ENCODE measurements around the gene A4GNT.
"Not testable (repeated sequence)": the region's sequence is repeated elsewhere in the genome, so short reads cannot be mapped to it uniquely, and the experiment has no call there.

A4GNT gene

DNA sequence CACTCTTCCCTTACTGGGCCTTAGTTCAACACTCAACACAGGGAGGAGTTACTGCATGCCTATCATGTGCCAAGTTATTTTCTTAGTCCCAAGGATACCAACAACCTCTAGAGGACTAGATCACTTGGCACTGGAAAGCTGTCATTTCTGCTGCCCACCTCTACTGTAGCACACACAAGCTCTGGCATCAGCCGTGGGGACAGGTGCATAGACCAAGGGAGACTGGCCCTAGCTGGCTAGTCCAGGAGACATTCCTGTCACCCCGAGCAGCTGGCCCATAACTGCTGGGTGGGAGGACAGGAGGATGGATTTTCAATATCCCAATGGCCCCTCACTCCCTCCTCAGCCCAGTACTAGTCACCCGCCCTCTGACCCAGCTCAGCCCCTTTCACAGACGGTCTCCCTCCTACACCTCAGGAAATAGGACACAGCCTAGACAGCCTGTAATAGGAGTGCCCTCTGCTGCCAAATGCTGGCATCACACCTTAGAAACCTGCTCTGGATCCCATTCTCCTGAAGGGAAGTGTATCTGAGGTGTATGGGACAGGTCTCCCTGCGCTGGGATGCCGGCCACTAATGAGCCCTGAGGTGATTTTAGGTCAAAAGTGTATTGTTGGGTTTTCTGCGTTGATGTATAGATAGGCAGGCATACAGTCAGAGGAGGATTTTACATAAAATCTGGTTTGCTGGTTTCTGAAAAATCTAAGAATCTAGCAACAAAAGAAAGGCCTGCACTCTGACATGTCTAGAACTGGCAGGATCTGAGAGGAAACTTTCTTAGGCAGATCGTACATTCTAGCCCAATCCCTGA, 13.4 kb downstream of the A4GNT start:
- Histone ChIP-seq H3K9ac (ENCODE audit: low read depth, low read length) (no peak overlapping the region), H3K9me3 (ENCODE audit: control insufficient read depth, insufficient read depth, low read length) (no peaks in the 10 kb centered on the region), H3K36me3 (ENCODE audit: control insufficient read depth, insufficient read depth, low read length) (no peaks in the 10 kb centered on the region), H3K27me3 (ENCODE audit: control insufficient read depth, insufficient read depth, low read length) (0 out of 2 replicates have a peak, but pooled peaks cover 3% of the 10 kb centered on the region), H3K4me1 (ENCODE audit: control insufficient read depth, insufficient read depth, low read length) (peaks cover 15% of the 10 kb centered on the region), H3K27ac (ENCODE audit: low read depth, low read length) (no peak overlapping the region), H3K4me3 (ENCODE audit: low read depth, low read length) (no peak overlapping the region)

DNA sequence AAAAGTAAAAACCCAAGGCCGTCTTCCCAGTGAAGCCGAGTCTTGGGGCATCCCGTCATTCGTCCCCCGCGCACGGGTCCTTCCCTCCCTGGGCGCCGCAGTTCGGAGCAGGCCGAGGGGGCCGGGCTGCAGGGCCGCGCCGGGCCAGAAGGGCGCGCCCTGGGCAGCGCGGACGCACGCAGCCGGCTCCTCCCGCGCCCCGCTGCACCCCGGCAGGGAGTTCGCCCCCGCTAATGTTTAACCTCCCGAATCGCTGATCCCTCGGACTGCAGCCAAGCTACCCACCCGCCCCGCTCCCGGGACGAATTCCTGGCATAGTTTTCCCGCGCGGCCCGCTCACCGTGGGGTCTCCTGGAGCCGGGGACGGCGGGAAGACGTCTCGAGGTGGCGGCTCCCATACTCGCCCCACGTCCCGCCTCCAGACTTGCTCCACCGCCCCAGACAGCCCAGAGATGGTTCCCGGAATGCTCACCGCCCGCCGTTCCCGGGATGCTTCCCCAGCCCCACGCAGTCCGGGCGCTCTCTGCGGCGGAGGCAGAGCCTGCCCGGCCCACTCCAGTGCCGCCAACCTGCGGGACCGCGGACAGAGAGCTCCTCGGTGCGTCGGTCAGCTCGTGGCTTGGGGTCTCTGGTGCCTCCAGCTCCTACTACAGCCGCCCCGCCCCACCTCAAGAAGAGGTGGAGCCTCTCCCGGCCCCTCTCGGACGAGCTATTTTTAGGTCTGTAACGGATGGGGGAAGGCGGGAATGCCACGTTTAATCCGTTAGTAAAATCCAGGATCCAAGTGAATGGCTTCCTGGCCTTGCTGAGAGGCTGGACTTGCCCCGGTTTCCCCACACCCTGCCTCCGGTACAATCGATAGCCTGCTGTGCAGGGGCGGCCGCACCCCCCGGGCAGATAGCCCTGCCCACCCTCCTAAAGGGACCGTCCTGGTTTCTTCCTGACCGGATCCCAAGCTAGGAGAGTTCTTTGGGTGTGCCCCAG, 16.9 kb downstream of the A4GNT start, which contains the start of gene DZIP1L:
DZIP1L (minus strand) TSS at position 621 of the 984 bp plus-strand sequence. CDS start 11,637 bp downstream, outside the sequence.
- H3K36me3 ChIP-seq (ENCODE audit: control insufficient read depth, insufficient read depth, low read length): no peaks in the 10 kb centered on the region
- no peaks in the 10 kb centered on the region for H3K9me3 ChIP-seq (ENCODE audit: control insufficient read depth, insufficient read depth, low read length)
- H3K9ac ChIP-seq (ENCODE audit: low read depth, low read length): peak within 1 kb of the TSS; percentile 74
- peak within 1 kb of the TSS; percentile 89 for H3K4me3 ChIP-seq (ENCODE audit: low read depth, low read length)
- 0 out of 2 replicates have a peak, but pooled peaks cover 3% of the 10 kb centered on the region for H3K27me3 ChIP-seq (ENCODE audit: control insufficient read depth, insufficient read depth, low read length)
- peaks cover 21% of the 10 kb centered on the region for H3K4me1 ChIP-seq (ENCODE audit: control insufficient read depth, insufficient read depth, low read length)
- H3K27ac ChIP-seq (ENCODE audit: low read depth, low read length): peak within 1 kb of the TSS; percentile 87

DNA sequence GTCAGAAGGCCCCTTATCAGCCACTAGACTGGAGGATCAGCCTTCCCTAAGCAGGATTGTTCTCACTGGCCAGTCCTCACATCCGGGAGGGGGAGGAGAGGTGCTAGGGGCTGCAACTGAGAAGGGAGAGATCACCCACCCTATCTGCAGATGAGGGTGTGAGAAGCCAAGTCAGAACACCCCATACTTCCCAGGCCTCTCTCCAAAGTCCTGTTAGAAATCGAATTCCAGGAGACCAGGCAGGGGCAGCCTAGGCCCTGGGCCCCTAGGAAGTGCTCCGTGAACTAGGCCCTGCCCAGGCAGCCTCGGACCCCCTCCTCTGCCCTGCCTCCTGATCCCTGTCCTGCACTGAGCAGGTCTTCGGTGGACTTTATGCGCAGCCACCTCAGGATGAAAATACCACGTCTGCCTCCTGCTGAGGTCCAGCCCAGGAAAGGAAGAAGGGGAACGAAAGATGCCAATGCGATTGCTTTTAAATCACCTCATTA, 17.7 kb downstream of the A4GNT start:
- Histone ChIP-seq H3K4me3 (ENCODE audit: low read depth, low read length) (peak overlapping the region; percentile 89), H3K9ac (ENCODE audit: low read depth, low read length) (peak overlapping the region; percentile 67), H3K36me3 (ENCODE audit: control insufficient read depth, insufficient read depth, low read length) (no peaks in the 10 kb centered on the region), H3K27ac (ENCODE audit: low read depth, low read length) (peak overlapping the region; percentile 87), H3K27me3 (ENCODE audit: control insufficient read depth, insufficient read depth, low read length) (0 out of 2 replicates have a peak, but pooled peaks cover 3% of the 10 kb centered on the region), H3K9me3 (ENCODE audit: control insufficient read depth, insufficient read depth, low read length) (no peaks in the 10 kb centered on the region), H3K4me1 (ENCODE audit: control insufficient read depth, insufficient read depth, low read length) (peaks cover 21% of the 10 kb centered on the region)

DNA sequence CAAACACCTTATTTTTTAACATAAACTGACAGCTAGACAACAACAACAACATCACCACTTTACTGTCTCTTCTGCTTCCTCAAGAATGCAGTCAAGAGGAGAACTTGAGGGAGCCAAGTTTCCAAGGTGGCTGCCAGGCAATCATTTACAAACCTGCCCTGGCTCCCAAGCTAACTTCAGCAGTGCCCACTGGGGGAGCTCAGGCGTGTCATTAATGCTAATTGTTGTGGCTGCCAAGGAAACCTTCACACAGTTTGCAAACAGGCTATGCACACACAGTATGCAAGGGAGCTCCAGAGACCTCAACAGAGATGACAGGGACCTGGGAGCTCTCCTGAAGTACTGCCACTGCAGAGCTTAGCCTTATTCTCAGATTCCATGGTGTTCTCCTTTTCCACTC, 18.9 kb downstream of the A4GNT start:
- Histone ChIP-seq H3K4me3 (ENCODE audit: low read depth, low read length) (no peak overlapping the region), H3K27ac (ENCODE audit: low read depth, low read length) (no peak overlapping the region), H3K27me3 (ENCODE audit: control insufficient read depth, insufficient read depth, low read length) (0 out of 2 replicates have a peak, but pooled peaks cover 3% of the 10 kb centered on the region), H3K9me3 (ENCODE audit: control insufficient read depth, insufficient read depth, low read length) (no peaks in the 10 kb centered on the region), H3K36me3 (ENCODE audit: control insufficient read depth, insufficient read depth, low read length) (no peaks in the 10 kb centered on the region), H3K4me1 (ENCODE audit: control insufficient read depth, insufficient read depth, low read length) (peaks cover 21% of the 10 kb centered on the region), H3K9ac (ENCODE audit: low read depth, low read length) (no peak overlapping the region)

DNA sequence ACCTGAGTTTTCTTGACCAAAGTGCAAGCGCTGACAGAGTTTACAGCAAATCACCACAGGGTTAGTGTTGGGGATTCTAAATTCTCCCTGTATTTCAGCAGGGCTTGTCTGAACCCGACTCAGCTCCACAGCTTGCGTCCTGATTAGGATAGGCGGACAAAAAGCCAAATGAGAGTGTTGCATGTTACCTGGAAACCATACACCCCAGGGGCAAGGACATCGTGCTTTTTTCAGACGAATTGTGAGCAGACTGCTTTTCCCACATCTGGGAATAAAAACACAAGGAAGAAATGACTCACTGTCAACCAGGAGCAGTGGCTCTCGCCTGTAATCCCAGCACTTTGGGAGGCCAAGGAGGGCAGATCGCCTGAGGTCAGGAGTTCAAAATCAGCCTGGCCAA, 19.8 kb downstream of the A4GNT start:
- Histone ChIP-seq H3K27ac (ENCODE audit: low read depth, low read length) (no peak overlapping the region), H3K27me3 (ENCODE audit: control insufficient read depth, insufficient read depth, low read length) (0 out of 2 replicates have a peak, but pooled peaks cover 3% of the 10 kb centered on the region), H3K36me3 (ENCODE audit: control insufficient read depth, insufficient read depth, low read length) (no peaks in the 10 kb centered on the region)

DNA sequence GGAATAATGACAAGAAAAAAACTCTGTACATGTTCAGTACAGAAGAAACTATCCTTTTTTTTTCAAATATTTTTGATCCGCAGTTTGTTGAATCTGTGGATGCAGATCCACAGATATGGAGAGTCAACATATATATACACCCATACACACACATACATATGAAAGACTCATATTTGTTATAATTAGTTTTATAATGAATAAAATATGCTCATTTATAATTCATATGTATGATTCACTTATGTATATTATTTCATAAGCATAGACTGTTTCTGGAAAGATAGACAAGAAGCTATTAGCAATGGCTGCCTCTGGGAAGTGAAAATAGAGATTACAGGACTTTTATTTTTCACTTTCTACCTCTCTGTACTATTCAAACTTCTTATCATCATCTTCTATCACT, 26.6 kb downstream of the A4GNT start:
- H3K27ac ChIP-seq (ENCODE audit: low read depth, low read length): no peak overlapping the region
- H3K4me1 ChIP-seq (ENCODE audit: control insufficient read depth, insufficient read depth, low read length): no peaks in the 10 kb centered on the region
- peaks cover 16% of the 10 kb centered on the region for H3K36me3 ChIP-seq (ENCODE audit: control insufficient read depth, insufficient read depth, low read length)
- no peak overlapping the region for H3K4me3 ChIP-seq (ENCODE audit: low read depth, low read length)
- no peaks in the 10 kb centered on the region for H3K9me3 ChIP-seq (ENCODE audit: control insufficient read depth, insufficient read depth, low read length)
- H3K27me3 ChIP-seq (ENCODE audit: control insufficient read depth, insufficient read depth, low read length): no peaks in the 10 kb centered on the region
- no peak overlapping the region for H3K9ac ChIP-seq (ENCODE audit: low read depth, low read length)

More for the DNA sequence above, 19.8 kb downstream of the A4GNT start:
- Histone ChIP-seq H3K9ac (ENCODE audit: low read depth, low read length) (no peak overlapping the region), H3K4me3 (ENCODE audit: low read depth, low read length) (no peak overlapping the region), H3K9me3 (ENCODE audit: control insufficient read depth, insufficient read depth, low read length) (no peaks in the 10 kb centered on the region), H3K4me1 (ENCODE audit: control insufficient read depth, insufficient read depth, low read length) (peaks cover 21% of the 10 kb centered on the region)

DNA sequence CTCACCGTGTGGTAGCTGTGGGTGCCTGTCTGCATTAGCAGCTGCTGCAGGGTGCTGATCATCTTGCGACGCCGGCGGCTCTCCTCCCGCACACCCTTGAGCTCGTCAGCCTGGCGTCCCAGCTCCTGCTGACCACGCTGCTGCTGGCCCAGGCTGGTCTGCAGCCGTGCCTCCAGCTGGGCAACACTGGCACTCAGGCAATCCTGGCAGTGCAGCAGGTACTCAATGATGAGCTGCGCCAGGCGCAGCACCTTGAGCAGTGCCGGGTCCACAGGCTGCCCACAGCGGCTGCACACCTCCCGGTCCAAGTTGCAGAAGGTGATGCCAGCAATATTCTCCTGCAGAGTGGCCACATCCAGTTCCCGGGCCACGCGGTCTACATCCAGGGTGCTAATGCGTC, 28.7 kb downstream of the A4GNT start:
- H3K4me1 ChIP-seq (ENCODE audit: control insufficient read depth, insufficient read depth, low read length): 0 out of 2 replicates have a peak, but pooled peaks cover 8% of the 10 kb centered on the region
- no peak overlapping the region for H3K27ac ChIP-seq (ENCODE audit: low read depth, low read length)
- H3K9me3 ChIP-seq (ENCODE audit: control insufficient read depth, insufficient read depth, low read length): no peaks in the 10 kb centered on the region
- H3K27me3 ChIP-seq (ENCODE audit: control insufficient read depth, insufficient read depth, low read length): no peaks in the 10 kb centered on the region
- no peak overlapping the region for H3K4me3 ChIP-seq (ENCODE audit: low read depth, low read length)
- peaks cover 16% of the 10 kb centered on the region for H3K36me3 ChIP-seq (ENCODE audit: control insufficient read depth, insufficient read depth, low read length)
- H3K9ac ChIP-seq (ENCODE audit: low read depth, low read length): no peak overlapping the region

DNA sequence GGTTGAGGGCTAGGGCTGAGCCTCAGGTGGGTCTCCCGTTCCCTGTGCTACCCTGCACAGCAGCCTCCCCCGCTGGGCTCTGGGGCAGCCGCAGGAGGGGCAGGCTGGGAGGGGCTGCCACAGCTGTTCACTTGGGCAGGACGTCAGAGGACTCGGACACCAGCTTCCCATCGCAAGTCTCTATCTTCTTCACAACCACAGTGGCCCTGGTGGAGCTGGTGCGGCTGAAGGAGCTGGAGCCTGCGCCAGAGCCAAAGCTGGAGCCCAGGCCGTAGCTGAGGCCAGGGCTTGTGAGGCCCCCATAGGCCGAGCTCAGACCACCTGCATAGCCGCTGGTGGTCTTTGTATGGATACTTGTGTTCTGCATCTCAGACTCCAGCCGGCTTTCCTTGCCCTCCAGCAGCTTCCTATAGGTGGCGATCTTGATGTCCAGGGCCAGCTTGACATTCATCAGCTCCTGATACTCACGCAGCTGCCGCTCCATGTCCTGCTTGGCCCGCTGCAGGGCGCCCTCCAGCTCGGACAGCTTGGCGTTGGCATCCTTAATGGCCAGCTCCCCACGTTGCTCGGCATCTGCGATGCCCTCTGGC, 30.7 kb downstream of the A4GNT start:
- not testable (repeated sequence) for H3K4me3 ChIP-seq (ENCODE audit: low read depth, low read length); H3K27ac ChIP-seq (ENCODE audit: low read depth, low read length); H3K9me3 ChIP-seq (ENCODE audit: control insufficient read depth, insufficient read depth, low read length); H3K9ac ChIP-seq (ENCODE audit: low read depth, low read length); H3K4me1 ChIP-seq (ENCODE audit: control insufficient read depth, insufficient read depth, low read length); H3K27me3 ChIP-seq (ENCODE audit: control insufficient read depth, insufficient read depth, low read length)
- H3K36me3 ChIP-seq (ENCODE audit: control insufficient read depth, insufficient read depth, low read length): peaks cover 16% of the 10 kb centered on the region

DNA sequence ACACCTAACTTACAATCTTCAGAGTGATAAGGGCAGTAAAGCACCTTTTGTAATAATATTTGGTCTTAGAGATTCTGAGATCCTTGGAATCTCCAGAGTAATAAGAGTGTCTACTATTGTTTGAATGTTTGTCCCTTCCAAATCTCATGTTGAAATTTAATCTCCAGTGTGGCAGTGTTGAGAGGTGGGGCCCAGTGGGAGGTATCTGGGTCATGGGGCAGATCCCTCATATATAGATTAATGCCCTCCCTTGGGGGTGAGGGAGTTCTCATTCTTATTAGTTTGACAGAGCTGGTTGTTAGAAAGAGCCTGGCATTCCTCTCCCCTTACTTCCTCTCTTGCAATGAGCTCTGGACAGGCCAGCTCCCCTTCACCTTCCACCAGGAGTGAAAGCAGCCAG, 32.8 kb downstream of the A4GNT start:
- Histone ChIP-seq H3K9me3 (ENCODE audit: control insufficient read depth, insufficient read depth, low read length) (no peaks in the 10 kb centered on the region), H3K27ac (ENCODE audit: low read depth, low read length) (no peak overlapping the region), H3K27me3 (ENCODE audit: control insufficient read depth, insufficient read depth, low read length) (no peaks in the 10 kb centered on the region), H3K4me3 (ENCODE audit: low read depth, low read length) (no peak overlapping the region), H3K36me3 (ENCODE audit: control insufficient read depth, insufficient read depth, low read length) (peaks cover 22% of the 10 kb centered on the region), H3K4me1 (ENCODE audit: control insufficient read depth, insufficient read depth, low read length) (0 out of 2 replicates have a peak, but pooled peaks cover 8% of the 10 kb centered on the region), H3K9ac (ENCODE audit: low read depth, low read length) (no peak overlapping the region)
